Measurements from ENCODE around the gene ANKRD27. TPM values are rescaled to one million over a fixed set of nuclear protein-coding genes. Genes with fewer than 3 reads are reported as not detected.
A peak's percentile ranks its signal among the peaks of the same experiment; 100 is the strongest.

Gene ANKRD27
- total RNA-seq, 1 experiment from 2014 or later, result 17.8 TPM

DNA sequence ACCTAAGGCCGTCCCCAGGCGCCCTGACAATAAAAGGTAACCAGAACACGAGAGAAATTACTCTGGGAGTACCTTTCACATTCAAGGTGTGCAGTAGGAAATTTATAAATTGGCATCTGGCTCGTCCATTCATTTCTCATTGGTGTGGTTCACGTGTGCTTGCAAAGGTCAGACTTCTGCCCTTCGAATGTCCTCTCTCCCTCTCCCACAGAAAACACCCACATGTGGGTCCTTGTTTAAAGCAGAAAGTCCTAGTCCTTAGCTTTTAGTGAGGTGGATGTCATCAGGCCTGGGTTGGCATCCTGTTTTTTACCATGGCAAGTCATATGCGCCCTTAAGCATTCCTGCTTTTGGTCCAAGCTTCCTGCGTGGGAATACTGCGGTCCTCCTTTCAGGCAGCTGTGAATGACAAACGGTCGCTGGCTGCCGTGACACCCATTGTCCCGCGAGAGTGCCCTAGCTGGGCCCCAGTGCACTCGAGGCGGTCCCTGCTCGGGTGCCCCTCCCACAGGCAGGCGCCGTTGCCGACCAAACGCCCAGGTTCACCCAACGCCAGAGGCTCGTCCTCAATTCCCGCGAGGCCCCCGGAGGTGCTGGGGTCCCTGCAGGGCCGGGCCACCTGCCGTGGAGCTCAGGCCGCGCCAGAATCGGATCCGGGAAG is 16.4 kb upstream of the ANKRD27 start, which contains the start of gene NUDT19:
TSS of gene NUDT19 (plus strand) at position 531 of the 661 bp plus-strand sequence. CDS start 140 bp downstream, outside the sequence.
- DNase-seq (ENCODE audit: extremely low read depth, low read depth), result peak; percentile 72

- DNase-seq (ENCODE audit: extremely low read depth, low read depth), result no peak
Measured at GRCh38 chr19:32688311-32688710, 13.3 kb upstream of the ANKRD27 start.

DNA sequence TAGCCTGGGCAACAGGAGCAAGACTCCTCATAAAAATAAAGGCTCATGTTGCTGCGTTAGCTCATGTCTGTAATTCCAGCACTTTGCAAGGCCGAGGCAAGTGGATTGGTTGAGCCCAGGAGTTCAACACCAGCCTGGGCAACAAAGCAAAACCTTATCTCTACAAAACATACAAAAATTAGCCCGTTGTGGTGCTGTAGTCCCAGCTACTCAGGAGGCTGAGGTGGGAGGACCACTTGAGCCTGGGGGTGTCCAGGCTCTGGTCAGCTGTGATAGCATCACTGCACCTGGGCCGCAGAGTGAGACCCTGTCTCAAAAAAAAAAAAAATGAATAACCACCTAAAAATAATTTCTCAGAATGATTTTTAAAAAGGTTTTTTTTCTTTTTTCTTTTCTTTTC is 12.7 kb upstream of the ANKRD27 start:
- no peak for DNase-seq (ENCODE audit: extremely low read depth, low read depth)

DNA sequence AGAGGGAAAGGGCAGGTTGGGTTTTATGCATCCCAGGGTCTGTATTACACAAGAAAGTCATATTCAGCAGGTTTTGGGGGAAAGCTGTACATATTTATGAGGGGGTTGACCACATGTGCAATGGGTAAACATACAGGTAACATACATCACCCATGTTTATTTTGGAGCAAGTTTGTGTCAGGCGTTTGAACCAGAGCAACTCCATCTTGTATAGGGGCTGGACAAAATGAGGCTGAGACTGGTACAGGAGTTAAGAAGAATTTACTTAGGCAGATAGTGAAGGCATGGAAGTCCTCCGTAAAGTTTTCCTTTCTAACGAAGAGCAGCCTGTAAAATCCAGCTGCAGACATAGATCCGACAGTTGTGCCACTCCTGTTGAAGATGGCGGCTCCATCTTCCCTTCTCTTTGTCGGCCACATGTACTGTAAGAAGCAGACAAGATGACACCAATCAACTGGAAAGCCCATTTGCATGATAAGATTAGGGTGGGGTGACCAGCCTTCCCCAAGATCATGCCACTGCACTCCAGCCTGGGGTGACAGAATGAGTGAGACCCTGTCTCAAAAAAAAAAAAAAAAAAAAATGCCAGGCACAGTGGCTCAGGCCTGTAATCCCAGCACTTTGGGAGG is 12.0 kb upstream of the ANKRD27 start:
- no peak for DNase-seq (ENCODE audit: extremely low read depth, low read depth)

DNA sequence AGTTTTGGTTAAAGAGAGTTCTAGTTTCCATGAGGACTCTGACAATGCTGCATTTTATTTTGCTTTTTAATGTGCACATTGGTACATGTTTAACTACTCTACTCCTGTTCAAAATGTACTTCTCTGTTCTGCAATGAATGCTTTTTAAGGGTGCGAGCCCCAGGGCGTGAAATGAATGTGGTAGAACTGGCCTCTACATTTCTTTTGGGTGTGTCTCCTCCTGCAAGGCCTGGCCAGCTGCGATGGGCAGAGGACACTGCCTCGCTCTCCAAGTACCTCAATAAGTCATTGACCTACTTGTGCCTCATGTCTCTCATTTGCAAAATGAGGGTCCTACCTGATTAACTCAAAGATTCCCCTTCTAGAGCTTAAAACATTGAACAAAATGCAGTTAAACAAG is 7.3 kb upstream of the ANKRD27 start:
- no peak for DNase-seq (ENCODE audit: extremely low read depth, low read depth)

GRCh38 chr19:32680986-32681385 is 6.0 kb upstream of the ANKRD27 start:
- no peak for DNase-seq (ENCODE audit: extremely low read depth, low read depth)

DNA sequence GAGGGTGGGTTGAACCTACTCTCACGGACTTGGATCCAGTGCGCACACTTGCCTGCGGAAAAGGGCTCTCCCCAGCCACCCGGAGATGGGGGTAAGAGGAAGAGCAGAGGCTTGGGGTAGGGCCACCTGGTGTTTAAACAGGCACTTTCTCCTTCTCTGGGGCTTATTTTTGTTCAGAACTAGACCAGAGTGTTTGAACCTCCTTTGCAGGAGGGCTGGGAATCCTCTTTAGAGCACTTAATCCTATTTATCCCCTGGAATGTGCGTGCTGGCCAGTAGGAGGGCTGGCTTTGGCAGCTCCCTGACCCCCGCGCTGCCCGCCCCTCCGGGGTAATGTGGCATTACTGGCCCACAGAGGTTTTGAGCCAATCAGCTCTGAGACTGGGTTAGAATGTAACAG is 2.7 kb upstream of the ANKRD27 start:
- no peak for DNase-seq (ENCODE audit: extremely low read depth, low read depth)

DNA sequence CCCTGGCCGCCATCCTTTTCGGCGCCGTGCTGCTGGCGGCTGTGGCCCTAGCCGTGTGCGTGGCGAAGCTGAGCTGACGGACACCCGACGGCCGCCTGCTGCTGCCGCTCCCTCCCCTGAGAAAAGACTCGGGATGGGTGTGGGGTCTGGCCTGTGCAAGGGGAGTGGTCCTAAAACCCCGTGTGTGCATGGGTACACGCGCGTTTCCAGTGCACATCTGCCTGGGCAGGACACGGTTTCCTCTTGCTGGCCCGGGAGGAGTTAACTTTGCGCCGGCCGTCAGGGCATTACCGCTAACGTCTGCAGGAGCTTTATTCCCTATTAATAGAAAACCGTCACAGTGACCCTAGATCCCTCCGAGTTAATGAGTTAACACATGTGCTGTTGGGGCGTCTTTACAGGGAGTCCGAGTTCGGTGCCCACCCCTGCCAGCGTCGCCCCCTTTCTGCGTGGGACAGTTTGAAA is 1.9 kb upstream of the ANKRD27 start:
- DNase-seq (ENCODE audit: extremely low read depth, low read depth), result no peak

DNA sequence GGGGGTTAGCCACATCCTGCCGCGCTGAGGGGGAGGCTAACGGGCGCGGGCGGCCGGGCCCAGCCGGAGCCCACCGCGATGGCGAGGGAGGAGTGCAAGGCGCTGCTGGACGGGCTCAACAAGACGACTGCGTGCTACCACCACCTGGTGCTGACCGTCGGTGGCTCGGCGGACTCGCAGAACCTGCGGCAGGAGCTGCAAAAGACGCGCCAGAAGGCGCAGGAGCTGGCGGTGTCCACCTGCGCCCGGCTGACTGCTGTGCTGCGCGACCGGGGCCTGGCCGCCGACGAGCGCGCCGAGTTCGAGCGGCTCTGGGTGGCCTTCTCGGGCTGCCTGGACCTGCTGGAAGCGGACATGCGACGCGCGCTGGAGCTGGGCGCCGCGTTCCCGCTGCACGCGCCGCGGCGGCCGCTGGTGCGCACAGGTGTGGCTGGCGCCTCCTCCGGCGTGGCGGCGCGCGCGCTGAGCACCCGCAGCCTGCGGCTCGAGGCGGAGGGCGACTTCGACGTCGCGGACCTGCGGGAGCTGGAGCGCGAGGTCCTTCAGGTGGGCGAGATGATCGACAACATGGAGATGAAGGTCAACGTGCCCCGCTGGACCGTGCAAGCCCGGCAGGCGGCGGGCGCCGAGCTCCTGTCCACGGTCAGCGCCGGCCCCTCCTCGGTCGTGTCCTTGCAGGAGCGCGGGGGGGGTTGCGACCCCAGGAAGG is 1.4 kb upstream of the ANKRD27 start:
- DNase-seq (ENCODE audit: extremely low read depth, low read depth), result no peak

GRCh38 chr19:32675720-32676185 is 773 bp upstream of the ANKRD27 start, which contains the start of gene RGS9BP:
RGS9BP (plus strand) TSS chr19:32675848; CDS start chr19:32676264, 416 bp downstream.
- DNase-seq (ENCODE audit: extremely low read depth, low read depth), result no peak

GRCh38 chr19:32674153-32674930 is 638 bp downstream of the ANKRD27 start:
- no peak for DNase-seq (ENCODE audit: extremely low read depth, low read depth)

- no peak for DNase-seq (ENCODE audit: extremely low read depth, low read depth)
Measured at GRCh38 chr19:32673573-32673972, 1.4 kb downstream of the ANKRD27 start.

DNA sequence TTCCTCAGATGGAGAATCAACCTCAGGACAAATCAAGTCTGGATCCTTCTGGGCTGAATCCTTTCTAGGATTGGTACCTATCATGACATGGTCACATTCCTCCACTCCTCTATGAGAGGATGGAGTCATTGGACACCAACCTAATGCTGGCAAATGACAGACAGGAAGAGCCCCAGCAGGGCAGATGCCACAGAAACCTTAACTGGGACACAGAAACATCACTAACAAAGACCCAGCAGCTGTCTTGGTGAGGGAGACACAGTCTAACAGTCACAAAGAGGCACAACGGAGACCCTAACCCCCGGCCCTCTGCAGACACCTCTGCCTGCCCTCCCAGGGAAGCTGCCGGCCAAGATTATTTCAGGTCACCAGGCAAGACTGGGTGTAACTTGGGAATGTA is 2.1 kb downstream of the ANKRD27 start:
- no peak for DNase-seq (ENCODE audit: extremely low read depth, low read depth)

- no peak for DNase-seq (ENCODE audit: extremely low read depth, low read depth)
Measured at GRCh38 chr19:32671883-32672593, 2.9 kb downstream of the ANKRD27 start.

DNA sequence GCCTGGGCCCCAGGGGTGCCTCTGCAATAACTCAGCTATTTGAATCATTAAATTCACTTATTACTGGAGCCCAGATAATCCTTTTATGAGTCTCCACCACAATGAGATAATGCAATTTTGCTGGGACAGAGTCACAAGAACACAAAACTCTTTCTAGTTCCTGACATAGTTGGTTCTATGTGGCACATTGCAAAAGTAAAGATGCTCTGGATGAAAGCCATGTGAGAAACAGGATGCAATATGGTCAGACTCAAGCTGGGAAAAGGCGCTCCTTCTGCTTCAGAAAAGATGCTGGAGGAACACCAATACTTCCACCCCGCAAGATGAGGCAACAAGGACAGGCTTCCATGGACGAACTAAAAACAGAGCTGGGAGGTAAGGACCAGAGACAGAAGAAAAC is 5.7 kb downstream of the ANKRD27 start:
- no peak for DNase-seq (ENCODE audit: extremely low read depth, low read depth)

GRCh38 chr19:32666084-32666483 is 8.9 kb downstream of the ANKRD27 start:
- DNase-seq (ENCODE audit: extremely low read depth, low read depth), result no peak

GRCh38 chr19:32662186-32662585 is 12.8 kb downstream of the ANKRD27 start:
- no peak for DNase-seq (ENCODE audit: extremely low read depth, low read depth)

DNA sequence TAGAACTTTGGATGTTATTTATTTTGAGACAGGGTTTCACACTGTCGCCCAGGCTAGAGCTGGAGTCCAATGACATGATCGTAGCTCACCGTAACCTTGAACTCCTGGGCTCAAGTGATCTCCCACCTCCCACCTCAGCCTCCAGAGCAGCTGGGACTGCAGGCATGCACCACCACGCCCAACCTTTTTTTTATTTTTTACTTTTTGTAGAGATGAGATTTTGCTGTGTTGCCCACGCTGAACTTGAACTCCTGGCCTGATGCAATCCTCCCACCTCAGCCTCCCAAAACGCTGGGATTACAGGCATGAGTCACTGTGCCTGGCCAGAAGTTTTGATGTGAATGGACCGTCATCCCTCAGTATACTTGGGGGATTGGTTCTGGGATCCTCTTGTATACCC is 13.7 kb downstream of the ANKRD27 start:
- no peak for DNase-seq (ENCODE audit: extremely low read depth, low read depth)

DNA sequence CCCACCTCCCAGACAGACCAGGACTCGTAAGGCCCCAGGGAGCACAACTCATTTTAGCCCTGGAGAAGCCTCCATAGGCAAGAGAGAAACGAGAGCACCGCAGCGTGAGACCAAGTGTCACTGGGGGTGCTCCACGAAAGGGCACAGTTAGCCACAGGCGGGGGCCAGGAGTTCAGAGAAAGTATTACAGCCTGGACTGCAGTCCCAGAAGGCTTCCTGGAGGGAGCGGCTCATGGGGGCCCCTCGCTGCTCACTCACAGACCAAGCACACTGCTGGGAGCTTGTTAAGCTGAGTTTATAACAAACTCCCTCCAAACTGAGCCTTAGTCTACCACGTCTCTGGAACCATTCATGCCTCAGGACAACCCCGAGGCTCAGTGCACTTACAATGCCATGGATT is 16.5 kb downstream of the ANKRD27 start:
- no peak for DNase-seq (ENCODE audit: extremely low read depth, low read depth)

DNA sequence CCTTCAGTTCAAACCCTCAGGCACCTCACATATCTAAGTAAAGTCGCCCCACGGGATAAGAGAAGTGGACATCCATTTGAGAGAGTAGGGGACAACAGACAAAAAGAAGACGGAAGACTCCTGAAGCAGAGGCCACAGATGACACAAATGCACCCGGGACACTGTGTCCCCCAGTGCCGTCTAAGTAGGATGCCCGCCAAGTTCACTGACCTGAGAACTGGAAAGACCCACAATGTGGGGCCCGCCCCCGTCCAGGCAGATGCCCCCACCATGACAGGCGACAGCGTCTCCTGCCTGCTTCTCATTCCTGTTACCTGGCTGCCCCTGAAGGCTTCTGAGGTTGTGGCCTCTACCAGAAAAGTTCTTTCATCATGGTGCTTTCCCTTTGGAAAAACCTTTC is 16.9 kb downstream of the ANKRD27 start:
- DNase-seq (ENCODE audit: extremely low read depth, low read depth), result no peak

Data from NCI-H460 (cell line).